GM21737 (cell line): Measurements from ENCODE around the gene TLCD3B.
"Not testable (repeated sequence)": the region's sequence is repeated elsewhere in the genome, so short reads cannot be mapped to it uniquely, and the experiment has no call there.

ENCODE experiments used
- ATAC-seq: cut with Tn5 transposase; IDR thresholded peaks from one replicate; pipeline ENCODE4 v1.9.1; 2021; ENCODE audit warnings: mild to moderate bottlenecking, moderate library complexity; ENCODE audit not compliant: unreplicated experiment

Gene TLCD3B

GRCh38 chr16:30027588-30028437, 3.3 kb downstream of the TLCD3B start:
- ATAC-seq, result no peak

DNA sequence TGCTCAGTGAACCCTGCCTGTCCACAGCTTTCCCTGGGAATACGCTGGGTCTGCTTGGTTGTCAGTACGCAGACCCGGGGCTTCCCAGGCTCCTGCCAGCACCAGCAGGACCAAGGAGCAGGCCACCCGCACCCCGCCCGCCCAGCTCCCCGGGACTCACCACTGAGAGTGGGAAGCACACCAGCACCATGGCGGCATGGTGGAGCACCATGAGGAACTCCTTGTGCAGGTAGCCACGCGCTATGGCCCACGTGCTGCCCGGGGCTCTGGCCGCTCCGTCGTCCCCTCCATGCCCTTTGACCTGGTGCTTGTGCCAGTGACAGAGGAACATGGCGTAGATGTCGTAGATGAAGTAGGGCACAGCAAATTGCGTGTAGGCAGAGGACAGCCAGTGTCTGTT, 4.6 kb downstream of the TLCD3B start:
- ATAC-seq, result no peak

- no peak for ATAC-seq
These were observed 5.5 kb downstream of the TLCD3B start for GRCh38 chr16:30025574-30025973.

DNA sequence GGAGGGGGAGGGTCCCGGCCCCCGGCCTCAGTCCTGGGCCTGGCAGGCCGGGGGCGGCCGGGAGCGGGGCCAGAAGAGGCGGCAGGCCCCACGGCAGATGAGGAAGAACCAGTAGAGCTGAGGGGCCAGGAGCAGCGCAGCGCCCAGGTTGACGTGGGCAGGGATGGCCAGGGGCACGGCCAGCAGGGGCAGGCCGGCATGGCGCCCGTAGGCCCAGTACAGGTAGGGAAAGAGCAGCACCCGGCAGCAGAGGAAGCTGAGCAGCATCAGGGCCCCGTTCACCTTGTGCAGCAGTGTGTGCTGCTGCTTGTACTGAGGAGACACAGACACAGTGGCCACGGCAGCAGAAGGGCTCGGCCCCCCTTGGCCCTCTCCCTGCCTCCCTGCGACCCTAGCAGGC, 5.9 kb downstream of the TLCD3B start:
- no peak for ATAC-seq

GRCh38 chr16:30024451-30024850, 6.6 kb downstream of the TLCD3B start:
- no peak for ATAC-seq

DNA sequence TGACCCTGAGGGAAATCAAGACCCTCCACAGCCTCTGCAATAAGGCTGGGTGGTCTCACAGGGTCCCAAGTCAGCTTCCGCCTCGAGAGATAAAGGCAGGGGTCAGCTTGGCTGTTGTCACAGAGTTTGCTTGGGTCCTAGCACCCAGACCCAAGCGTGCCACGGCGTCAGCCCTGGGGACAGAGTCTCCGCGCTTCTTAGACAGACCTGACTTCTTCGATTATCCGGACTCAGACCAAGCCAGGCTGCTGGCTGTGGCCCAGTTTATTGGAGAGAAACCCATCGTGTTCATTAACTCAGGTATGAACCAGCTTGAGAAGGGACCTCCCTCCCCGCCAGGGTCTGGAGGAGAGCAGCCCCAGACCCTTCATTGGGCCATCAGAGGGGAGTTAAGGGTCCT, 7.5 kb downstream of the TLCD3B start:
- ATAC-seq, result no peak

DNA sequence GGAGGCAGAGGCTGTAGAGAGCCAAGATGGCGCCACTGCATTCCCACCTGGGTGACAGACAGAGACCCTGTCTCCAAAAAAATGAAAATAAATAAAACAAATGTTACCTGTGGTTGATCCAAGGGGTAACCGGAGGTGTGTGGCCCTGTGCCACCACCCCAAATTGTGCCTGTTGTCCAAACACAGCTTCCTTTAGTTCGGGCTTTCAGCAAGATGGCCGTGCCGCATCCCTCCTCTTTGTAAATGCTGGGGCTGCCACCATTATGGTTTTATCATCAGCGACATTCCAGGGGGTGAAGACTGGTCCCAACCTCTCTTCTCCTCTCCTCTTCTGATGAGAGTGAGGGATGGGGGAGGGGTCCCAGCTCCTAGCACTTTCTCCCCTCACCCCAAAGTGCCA, 8.2 kb downstream of the TLCD3B start, which contains the start of gene C16orf92:
Gene C16orf92, plus strand, starts transcription at position 312 of the 400 bp plus-strand sequence. CDS start 143 bp downstream, outside the sequence.
- no peak for ATAC-seq

DNA sequence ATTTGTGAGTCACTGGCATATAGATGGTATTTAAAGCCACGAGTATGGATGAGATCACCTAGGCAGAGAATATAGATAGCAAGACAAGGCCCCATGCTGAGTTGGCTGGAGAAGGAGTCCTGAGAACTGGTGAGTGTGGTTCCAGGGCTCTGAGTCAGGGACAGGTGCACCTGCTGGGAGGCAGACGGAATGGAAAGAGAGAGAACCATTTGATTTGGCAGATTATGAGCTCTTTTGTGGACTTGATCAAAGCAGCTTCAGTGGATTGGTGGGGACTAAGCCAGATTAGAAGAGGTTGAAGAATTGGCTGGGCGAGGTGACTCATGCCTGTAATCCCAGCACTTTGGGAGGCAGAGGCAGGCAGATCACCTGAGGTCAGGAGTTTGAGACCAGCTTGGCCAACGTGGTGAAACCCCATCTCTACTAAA, 12.3 kb downstream of the TLCD3B start:
- no peak for ATAC-seq

DNA sequence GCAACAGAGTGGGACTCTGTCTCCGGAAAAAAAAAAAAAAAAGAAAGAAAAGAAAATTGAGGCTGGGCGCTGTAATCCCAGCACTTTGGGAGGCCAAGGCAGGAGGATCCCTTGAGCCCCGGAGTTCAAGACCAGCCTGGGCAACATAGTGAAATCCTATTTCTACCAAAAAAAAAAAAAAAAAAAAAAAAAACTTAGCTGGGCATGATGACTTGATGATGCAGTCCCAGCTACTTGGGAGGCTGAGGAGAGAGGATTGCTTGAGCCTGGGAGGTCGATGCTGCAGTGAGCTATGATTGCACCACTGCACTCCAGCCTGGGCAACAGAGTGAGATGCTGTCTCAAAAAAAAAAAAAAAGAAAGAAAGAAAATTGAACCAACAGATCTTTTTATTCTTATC, 13.1 kb downstream of the TLCD3B start:
- not testable (repeated sequence) for ATAC-seq

DNA sequence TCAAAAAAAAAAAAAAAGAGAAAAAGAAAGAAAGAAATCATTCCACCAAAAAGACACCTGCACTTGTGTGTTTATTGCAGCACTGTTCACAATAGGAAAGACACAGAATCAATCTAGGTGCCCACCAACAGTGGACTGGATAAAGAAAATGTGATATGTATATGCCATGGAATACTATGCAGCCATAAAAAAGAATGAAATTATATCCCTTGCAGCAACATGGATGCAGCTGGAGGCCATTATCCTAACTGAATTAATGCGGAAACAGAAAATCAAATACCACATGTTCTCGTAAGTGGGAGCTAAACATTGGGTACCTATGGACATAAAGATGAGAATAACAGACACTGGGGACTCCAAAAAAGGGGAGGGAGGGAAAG, 13.8 kb downstream of the TLCD3B start:
- ATAC-seq, result no peak

- no peak for ATAC-seq
These were observed 14.4 kb downstream of the TLCD3B start for GRCh38 chr16:30016555-30017276.

GRCh38 chr16:30015450-30015849, 15.6 kb downstream of the TLCD3B start:
- ATAC-seq, result not testable (repeated sequence)

- not testable (repeated sequence) for ATAC-seq
These were observed 18.5 kb downstream of the TLCD3B start for GRCh38 chr16:30012598-30012997.

DNA sequence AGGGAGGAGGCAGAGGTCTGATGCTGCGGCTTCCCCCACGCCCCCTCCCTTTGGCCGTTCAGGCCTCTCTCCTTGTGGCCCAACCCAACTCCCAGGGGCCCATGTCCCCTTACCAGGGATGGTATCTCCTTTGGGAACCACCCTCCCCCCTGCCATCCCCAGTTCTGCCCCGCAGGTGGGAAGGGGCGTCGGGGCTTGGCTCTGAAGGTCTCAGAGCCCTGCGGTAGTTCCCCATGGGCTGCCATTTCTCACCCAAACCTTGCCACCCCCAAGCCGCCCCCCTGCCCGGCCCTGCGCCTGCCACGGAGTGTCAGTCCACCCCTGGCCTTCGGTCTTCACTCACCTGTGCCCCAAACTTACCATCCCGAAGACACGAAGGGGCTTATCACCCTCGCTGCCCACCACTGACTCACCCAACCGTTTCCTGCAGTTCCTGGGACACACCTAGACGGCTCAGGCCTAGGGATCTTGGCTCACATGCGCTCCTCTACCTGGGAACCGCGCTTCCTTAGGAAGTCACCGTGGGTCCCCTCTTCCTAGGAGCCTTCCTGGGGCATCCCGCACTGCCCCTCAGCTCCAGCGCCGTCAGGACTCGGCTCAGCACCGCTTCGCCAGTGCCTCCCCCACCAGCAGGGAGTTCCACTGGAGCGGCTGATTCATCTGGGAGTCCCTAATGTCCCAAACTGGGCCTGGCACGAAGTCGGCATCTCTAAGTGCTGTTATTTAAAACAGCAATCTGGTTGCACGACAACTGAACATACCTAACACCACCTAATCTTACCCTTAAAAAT, 19.2 kb downstream of the TLCD3B start:
- ATAC-seq, result no peak

- no peak for ATAC-seq
These were observed 20.0 kb downstream of the TLCD3B start, which contains the start of gene DOC2A for GRCh38 chr16:30010844-30011713. TSS of gene DOC2A (minus strand) at chr16:30011027. CDS start at chr16:30010222, 805 bp downstream.

DNA sequence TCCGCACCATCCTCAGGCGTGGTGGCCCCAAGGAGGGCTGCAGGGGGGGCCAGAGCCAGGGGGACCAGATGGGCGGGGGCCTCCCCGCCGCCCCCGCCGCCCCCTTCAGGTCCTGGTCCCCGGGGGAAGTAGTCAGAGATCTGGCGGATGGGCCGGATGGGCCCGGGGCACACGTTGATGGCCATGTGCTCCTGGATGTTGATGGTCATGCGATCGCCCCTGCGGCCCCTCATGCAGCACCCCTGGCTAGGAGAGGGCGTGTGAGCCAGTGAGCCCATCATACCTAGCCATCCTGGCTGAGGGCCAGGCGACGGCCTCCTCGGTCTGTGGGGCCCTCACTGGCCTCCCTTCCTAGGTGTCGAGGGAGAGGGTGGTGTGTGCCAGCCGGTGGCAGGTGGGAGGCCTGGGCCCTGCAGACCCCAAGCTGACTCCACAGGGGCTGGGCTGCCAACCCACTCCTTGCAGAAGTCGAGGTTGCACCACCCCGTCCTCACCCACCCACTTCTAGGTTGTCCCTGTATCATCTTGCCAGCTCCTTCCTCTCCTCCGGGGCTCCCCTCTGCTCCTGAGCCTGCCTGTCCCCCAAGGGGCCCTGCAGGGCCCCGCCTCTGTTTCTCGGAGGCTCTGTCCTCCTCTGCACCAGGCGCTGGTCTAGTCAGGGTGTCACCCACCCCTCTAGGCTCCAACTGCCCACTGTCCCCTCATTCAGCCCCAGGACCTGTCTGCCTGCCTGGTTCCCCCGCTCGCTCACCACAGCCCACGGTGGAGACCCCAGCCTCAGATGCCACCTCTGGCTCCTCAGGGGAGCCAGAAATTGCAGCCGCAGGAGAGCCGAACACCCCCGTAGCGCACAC, 20.9 kb downstream of the TLCD3B start:
- ATAC-seq, result no peak

- no peak for ATAC-seq
These were observed 21.8 kb downstream of the TLCD3B start for GRCh38 chr16:30009085-30009862.

DNA sequence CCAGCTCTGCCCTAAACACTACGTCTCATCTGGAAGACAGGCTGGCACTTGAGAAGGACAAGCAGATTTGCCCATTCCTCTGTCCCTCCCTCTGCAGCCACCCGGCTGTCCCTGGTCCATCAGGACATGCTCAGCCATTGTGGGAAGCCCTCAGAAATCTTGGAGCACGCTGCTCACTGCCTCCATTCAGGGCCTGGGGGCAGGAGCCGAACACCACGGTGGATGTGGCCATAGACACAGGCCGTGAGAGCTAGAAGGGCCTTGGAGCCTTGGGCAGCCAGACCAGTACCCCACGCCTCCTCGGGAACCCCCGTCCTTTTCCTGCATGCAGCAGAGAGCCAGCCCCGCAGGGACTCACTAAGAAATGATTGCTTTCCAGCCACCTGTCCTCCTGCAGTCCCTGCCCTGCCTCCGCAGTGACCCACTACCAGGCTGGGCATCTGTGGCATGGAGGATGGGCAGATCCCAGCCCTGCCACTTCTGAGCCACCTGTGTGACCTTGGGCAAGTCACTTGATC, 23.6 kb downstream of the TLCD3B start:
- no peak for ATAC-seq
